ENCODE data around the gene SIX1. TPM values are rescaled to one million over a fixed set of nuclear protein-coding genes. Genes with fewer than 3 reads are reported as not detected.

The SIX1 gene
- total RNA-seq, 1 donor from 2014 or later: 3.7 TPM

DNA sequence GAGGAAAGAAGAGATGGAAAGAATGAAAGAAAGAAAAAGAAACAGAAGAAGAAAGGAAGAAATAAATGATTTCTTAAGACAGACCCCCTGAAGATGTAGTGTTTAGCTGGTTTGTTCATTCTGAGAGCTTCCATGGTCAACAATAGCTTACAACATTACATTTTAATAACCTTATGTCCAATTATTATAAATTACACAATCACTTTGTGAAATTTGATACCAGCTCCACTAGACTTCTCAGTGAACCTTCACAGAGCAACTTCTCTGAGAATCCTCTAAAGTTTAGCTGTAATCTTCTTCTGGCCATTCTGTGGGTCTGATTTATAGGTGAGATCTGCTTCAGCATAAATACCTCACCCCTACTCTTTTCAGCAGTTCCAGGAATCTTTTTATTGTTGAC is 27.9 kb downstream of the SIX1 start:
- intact Hi-C loops (cut with DNase I): loop anchor here (10.0 kb wide), 1 partner anchor 403 kb away; no protein-coding TSS in a partner anchor
- no peaks in the 10 kb centered on the region for H3K9me3 ChIP-seq

DNA sequence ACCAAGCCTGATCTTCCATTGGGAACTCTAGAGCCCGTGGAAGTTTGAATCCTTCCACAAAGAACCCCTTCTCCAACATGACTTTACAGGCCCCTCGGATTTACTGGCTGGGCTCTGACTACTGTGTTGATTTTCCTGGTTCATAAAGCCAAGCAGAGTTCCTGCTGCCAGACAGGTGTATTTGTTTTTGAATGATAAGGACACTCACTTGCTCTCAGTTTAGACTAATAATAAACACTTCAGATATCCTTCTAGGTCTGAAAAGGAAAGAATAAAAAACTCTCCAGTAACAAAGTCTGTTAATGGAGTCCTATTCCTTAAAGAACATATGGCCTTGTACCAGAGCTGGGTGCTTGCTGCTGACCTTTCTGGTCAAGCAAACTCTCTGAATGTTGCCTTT is 31.0 kb downstream of the SIX1 start:
- no peaks in the 10 kb centered on the region for H3K36me3 ChIP-seq
- H3K4me3 ChIP-seq: no peak overlapping the region
- H3K27me3 ChIP-seq: no peaks in the 10 kb centered on the region
- H3K9me3 ChIP-seq: no peaks in the 10 kb centered on the region
- intact Hi-C loops (cut with DNase I): no loop called here
- DNase-seq (ENCODE audit: extremely low spot score in 2 of 2): no peak
- H3K27ac ChIP-seq: no peak overlapping the region
- H3K4me1 ChIP-seq: peaks cover 8% of the 10 kb centered on the region
- no peak for TF ChIP-seq POLR2A (IDR thresholded peaks at IDR 0.05)
- TF ChIP-seq, protein P1, sequence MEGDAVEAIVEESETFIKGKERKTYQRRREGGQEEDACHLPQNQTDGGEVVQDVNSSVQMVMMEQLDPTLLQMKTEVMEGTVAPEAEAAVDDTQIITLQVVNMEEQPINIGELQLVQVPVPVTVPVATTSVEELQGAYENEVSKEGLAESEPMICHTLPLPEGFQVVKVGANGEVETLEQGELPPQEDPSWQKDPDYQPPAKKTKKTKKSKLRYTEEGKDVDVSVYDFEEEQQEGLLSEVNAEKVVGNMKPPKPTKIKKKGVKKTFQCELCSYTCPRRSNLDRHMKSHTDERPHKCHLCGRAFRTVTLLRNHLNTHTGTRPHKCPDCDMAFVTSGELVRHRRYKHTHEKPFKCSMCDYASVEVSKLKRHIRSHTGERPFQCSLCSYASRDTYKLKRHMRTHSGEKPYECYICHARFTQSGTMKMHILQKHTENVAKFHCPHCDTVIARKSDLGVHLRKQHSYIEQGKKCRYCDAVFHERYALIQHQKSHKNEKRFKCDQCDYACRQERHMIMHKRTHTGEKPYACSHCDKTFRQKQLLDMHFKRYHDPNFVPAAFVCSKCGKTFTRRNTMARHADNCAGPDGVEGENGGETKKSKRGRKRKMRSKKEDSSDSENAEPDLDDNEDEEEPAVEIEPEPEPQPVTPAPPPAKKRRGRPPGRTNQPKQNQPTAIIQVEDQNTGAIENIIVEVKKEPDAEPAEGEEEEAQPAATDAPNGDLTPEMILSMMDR (IDR thresholded peaks at IDR 0.05): no peak
- no peak for TF ChIP-seq POLR2AphosphoS5 (IDR thresholded peaks at IDR 0.05; ENCODE audit: insufficient read depth in 1 of 2, low read depth in 1 of 2)

More for the DNA sequence above, 27.9 kb downstream of the SIX1 start:
- Histone ChIP-seq H3K27ac (no peak overlapping the region), H3K27me3 (no peaks in the 10 kb centered on the region), H3K4me3 (no peak overlapping the region), H3K36me3 (no peaks in the 10 kb centered on the region), H3K4me1 (peaks cover 8% of the 10 kb centered on the region)
- no peak for TF ChIP-seq POLR2AphosphoS5 (IDR thresholded peaks at IDR 0.05; ENCODE audit: insufficient read depth in 1 of 2, low read depth in 1 of 2)
- no peak for TF ChIP-seq POLR2A (IDR thresholded peaks at IDR 0.05)
- TF ChIP-seq, protein P1 (IDR thresholded peaks at IDR 0.05): no peak
- no peak for DNase-seq (ENCODE audit: extremely low spot score in 2 of 2)

DNA sequence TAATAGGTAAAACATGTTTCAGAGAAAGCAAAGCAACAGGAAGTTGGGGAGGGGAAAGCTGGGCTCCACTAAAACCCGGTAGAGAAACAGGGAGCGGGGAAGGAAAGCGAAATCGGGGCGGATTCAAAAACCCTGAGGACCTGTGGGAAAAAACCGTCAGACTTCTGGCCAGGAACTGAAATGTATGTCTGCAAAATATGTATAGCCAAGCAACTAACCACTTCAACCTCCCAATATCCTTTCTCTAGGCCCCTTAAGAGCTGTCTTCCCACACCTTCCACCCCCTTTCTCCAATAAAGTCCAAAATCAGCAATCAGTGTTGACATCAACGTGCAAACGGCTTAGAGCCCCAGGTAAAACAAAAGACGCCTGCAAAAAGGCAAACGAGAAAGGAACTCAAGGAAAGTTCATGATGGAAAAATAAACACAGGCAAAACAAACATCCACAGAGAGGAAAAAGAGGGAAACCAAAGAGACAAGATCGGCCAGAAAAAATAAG is 32.8 kb downstream of the SIX1 start:
- intact Hi-C loops (cut with DNase I): no loop called here
- TF ChIP-seq, protein P1 (IDR thresholded peaks at IDR 0.05): no peak
- no peak for TF ChIP-seq POLR2AphosphoS5 (IDR thresholded peaks at IDR 0.05; ENCODE audit: insufficient read depth in 1 of 2, low read depth in 1 of 2)
- no peak for TF ChIP-seq POLR2A (IDR thresholded peaks at IDR 0.05)

DNA sequence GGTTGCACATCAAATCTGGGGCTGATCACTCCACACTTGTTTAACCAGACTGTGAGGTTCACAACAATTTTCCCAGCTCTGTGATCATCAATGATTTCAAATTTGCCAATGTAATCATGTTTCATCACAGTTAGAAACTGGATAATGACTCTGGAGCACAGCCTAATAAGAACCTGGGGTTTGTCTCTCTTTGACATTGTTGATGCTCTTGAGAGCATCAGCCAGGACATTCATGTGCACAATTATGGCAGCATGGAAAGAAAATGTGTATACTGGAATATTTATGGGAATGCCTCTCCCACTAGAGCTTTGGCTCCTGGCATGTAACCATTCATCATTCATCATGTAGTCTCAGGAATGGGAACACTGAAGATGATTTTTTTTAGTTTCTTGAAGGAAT is 47.0 kb downstream of the SIX1 start:
- no peak overlapping the region for H3K4me3 ChIP-seq
- H3K36me3 ChIP-seq: no peaks in the 10 kb centered on the region
- no peak for DNase-seq (ENCODE audit: extremely low spot score in 2 of 2)
- no peaks in the 10 kb centered on the region for H3K9me3 ChIP-seq
- H3K4me1 ChIP-seq: no peaks in the 10 kb centered on the region
- no peak for TF ChIP-seq POLR2AphosphoS5 (IDR thresholded peaks at IDR 0.05; ENCODE audit: insufficient read depth in 1 of 2, low read depth in 1 of 2)
- TF ChIP-seq, protein P1 (IDR thresholded peaks at IDR 0.05): no peak
- TF ChIP-seq POLR2A (IDR thresholded peaks at IDR 0.05): no peak
- H3K27me3 ChIP-seq: no peaks in the 10 kb centered on the region
- intact Hi-C loops (cut with DNase I): no loop called here
- H3K27ac ChIP-seq: no peak overlapping the region

More for the DNA sequence above, 32.8 kb downstream of the SIX1 start:
- H3K9me3 ChIP-seq: no peaks in the 10 kb centered on the region
- no peak for DNase-seq (ENCODE audit: extremely low spot score in 2 of 2)
- H3K36me3 ChIP-seq: no peaks in the 10 kb centered on the region
- no peaks in the 10 kb centered on the region for H3K27me3 ChIP-seq
- H3K27ac ChIP-seq: no peak overlapping the region
- H3K4me1 ChIP-seq: no peaks in the 10 kb centered on the region
- H3K4me3 ChIP-seq: no peak overlapping the region

DNA sequence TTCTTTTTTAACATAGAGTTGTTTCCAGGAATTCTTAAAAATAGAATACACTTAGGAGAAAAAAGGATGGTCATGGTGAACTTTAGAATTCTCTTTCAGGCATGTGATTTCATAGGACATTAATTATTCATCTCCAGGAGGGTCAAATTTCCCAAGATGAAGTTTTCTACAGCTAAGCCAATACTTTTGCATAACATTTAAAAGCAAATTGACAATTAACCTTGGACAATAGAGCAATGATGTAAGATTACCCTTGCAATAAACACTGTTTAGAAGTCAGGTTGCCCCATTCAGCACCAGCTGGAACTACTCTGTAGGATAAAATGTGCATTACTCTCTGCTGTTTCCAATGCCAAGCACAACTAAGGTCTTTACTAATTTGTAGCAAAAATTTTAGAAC is 49.5 kb downstream of the SIX1 start:
- Histone ChIP-seq H3K4me3 (no peak overlapping the region), H3K36me3 (no peaks in the 10 kb centered on the region), H3K4me1 (no peaks in the 10 kb centered on the region), H3K9me3 (no peaks in the 10 kb centered on the region), H3K27me3 (no peaks in the 10 kb centered on the region), H3K27ac (no peak overlapping the region)
- no peak for DNase-seq (ENCODE audit: extremely low spot score in 2 of 2)
- intact Hi-C loops (cut with DNase I): no loop called here
- TF ChIP-seq POLR2A (IDR thresholded peaks at IDR 0.05): no peak
- TF ChIP-seq POLR2AphosphoS5 (IDR thresholded peaks at IDR 0.05; ENCODE audit: insufficient read depth in 1 of 2, low read depth in 1 of 2): no peak
- TF ChIP-seq, protein P1 (IDR thresholded peaks at IDR 0.05): no peak

All from vagina (tissue), 2 donors.